Liver (tissue), 3 donors: ENCODE measurements around the gene SRPK1.
A peak's percentile ranks its signal among the peaks of the same experiment; 100 is the strongest.

Experiments used
- ATF3 ChIP-seq: IDR thresholded peaks from 2 replicates; pipeline ENCODE4 v1.6.1; 2016; ENCODE audit warnings: antibody characterized with exemption
- CTCF ChIP-seq: fragments of 150-350 bp; IDR thresholded peaks from 2 replicates; pipeline ENCODE4 v1.5.1; 2017; ENCODE audit warnings: improper control_type of control experiment, low read depth, low read length; ENCODE audit not compliant: missing input control
- FOXA1 ChIP-seq: IDR thresholded peaks from 2 replicates; pipeline ENCODE4 v1.6.1; 2016; ENCODE audit warnings: antibody characterized with exemption
- TF ChIP-seq, protein P1 (sequence below): IDR thresholded peaks from 2 replicates; pipeline ENCODE4 v1.6.1; 2016; ENCODE audit warnings: antibody characterized with exemption, mild to moderate bottlenecking
- donor health status: healthy.
- donor health status: healthy.

DNA sequence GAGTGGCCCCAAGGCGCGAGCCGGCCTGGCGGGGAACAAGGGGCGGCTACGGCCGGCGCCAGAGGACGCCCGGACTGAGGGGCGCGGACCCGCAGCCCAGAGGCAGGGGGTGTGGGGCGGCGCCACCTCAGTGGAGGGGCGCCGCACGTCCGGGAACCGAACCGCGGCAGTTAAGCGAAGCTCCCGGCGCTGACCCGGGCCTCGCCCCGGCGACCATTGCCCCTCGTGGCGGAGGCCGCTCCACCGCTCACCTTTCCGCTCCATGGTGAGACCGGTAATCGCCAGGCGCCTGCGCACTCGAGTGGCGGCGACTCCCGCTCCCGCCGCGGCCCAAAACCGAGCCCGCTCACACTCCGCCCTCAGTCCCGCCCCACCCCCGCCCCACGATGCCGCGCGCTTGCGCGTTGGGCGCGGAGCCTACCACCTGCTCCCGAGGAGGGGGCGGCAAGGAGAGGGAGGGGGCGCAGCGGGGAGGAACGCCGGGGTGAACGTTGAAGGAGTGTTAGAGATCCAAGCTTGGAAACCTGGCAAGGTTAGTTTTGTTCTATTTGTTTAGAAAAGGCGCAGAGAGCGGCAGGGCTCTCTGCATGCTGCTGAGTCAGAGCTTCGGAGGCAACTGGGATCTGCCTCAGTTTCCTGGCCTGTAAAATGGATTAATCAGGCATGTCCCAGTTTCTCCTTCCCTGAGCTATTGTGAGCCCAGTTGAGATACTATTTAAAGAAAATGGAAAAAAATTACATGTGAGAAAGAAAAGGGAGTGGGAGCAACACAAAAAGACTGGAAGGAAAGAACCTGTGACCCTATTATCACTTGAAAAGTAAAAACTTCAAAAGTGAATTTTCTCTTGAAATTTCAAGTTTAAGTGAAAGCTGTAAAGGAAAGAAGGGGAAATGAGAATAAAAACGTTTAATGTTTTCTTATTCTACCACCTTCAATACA lies at the start of gene SRPK1:
- no peak for TF ChIP-seq CTCF
- TF ChIP-seq ATF3, result no peak
- TF ChIP-seq, protein P1, sequence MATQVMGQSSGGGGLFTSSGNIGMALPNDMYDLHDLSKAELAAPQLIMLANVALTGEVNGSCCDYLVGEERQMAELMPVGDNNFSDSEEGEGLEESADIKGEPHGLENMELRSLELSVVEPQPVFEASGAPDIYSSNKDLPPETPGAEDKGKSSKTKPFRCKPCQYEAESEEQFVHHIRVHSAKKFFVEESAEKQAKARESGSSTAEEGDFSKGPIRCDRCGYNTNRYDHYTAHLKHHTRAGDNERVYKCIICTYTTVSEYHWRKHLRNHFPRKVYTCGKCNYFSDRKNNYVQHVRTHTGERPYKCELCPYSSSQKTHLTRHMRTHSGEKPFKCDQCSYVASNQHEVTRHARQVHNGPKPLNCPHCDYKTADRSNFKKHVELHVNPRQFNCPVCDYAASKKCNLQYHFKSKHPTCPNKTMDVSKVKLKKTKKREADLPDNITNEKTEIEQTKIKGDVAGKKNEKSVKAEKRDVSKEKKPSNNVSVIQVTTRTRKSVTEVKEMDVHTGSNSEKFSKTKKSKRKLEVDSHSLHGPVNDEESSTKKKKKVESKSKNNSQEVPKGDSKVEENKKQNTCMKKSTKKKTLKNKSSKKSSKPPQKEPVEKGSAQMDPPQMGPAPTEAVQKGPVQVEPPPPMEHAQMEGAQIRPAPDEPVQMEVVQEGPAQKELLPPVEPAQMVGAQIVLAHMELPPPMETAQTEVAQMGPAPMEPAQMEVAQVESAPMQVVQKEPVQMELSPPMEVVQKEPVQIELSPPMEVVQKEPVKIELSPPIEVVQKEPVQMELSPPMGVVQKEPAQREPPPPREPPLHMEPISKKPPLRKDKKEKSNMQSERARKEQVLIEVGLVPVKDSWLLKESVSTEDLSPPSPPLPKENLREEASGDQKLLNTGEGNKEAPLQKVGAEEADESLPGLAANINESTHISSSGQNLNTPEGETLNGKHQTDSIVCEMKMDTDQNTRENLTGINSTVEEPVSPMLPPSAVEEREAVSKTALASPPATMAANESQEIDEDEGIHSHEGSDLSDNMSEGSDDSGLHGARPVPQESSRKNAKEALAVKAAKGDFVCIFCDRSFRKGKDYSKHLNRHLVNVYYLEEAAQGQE, result peak; percentile 39
- TF ChIP-seq FOXA1, result no peak
